ENCODE results near the gene SPINT1. TPM values are rescaled to one million over a fixed set of nuclear protein-coding genes. Genes with fewer than 3 reads are reported as not detected.

The SPINT1 gene
- total RNA-seq, 2 experiments from 2014 or later = 8.5 to 8.9 TPM

DNA sequence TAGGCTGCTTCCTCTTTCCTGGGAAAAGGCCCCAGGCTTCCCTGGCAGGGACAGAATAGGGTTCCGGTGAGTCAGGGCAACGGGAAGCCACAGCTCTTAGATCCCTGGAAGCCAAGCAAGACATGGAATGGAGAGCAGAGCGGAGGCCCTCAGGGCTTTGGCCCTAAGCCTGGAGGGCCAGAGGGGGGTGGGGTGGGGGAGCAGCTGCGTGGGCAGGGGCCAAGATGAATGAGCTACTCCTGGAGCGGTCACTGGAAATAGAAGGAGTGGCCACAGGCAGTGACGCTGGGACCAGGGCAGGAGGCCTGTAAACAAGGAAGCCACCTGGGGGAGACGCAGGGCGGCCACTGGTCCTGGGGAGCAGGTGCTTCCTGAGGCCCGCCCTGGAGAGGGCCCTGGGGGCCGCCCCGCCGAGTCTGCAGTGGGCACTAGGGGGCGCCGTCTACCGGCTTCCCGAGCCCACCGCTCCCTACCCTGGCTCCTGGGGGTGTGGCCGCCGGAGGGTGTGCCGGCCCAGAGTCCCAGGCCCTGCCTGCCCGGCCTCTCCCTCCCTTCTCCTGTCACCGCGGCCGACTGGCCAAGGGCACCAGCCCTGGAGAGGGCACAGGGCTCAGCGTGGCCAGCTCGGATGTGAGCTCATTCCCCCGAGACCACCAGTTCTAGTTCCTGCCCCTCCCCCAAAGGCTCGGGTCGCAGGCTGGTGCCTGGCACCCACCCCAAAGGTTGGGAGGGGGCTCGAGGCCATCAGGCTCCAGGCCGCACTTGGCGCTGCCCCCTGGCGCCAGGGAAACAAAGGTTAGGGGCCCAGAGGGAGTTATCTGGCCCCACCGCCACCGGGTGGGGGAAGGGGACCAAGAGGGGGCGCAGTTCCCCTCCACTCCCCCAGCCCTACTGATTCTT lies 62.5 kb downstream of the SPINT1 start:
- Mint-ChIP-seq H3K27ac (peak overlapping the region; percentile 82), H3K27me3 (no peaks in the 10 kb centered on the region), H3K4me3 (peak overlapping the region; percentile 69), H3K36me3 (ENCODE audit: low read depth) (peaks cover 10% of the 10 kb centered on the region), H3K9me3 (ENCODE audit: low read depth) (no peaks in the 10 kb centered on the region), H3K4me1 (peaks cover 27% of the 10 kb centered on the region)
- ChIA-PET CTCF (interaction anchor here (0.6 to 10.6 kb wide), 23 partner anchors 9 to 403 kb away, joined by 3 to 98 read pairs (median 3); partner anchors contain the start of genes CHAC1, DLL4 and VPS18), POLR2A (interaction anchor here (0.6 to 1.8 kb wide), 2 partner anchors 12 to 36 kb away, joined by 4 to 6 read pairs; partner anchors contain the start of gene VPS18)
- peak; percentile 81 for ATAC-seq
- peak; percentile 91 for DNase-seq
- intact Hi-C loops (cut with DNase I, micrococcal nuclease) = loop anchor here (1.0 to 10.0 kb wide), 9 partner anchors 22 to 508 kb away; partner anchors contain the start of genes CHAC1 (in 2 of the 2), CHP1 (in 1 of the 2), DLL4 (in 1 of the 2) and EXD1 (in 1 of the 2)

DNA sequence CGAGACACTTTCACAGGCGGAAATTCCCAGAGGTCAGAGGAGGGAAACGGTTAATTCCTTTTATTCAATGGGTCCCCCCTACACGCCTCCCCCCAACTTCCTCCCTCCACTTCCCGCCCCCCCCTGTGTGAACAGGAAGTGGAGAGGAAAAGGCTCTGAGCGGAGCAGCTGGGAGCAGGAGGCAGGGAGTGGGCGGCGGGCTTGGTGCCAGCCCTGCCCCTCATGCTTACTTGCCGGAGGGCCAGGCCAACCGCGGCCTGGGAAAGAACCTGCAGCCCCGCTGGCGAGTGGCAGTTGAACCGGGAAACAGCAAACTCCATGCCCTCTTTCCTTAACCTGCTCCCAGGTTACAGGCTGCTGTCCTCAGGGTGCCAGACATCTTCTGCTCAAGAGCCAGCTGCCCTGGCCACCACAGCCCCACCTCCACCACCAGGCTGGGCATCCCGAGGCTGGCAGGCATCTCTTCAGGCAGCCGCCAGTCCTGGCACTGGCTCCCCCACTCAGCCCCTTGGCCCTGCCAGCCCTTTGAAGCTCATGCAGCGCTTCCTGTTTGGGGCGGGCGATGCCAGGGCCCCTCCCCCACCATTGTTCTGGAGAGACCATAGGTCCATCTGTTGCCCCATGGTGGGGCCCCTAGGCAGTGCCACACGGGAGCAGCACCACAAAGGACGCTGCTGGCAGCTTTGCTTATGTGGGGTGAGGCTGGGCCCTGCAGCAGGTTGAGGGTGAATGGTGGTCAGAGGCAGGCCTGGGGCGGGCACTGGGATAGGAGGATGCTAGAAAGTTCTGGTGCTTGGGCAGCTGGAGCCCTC lies 63.3 kb downstream of the SPINT1 start:
- DNase-seq = peak; percentile 80
- no peaks in the 10 kb centered on the region for H3K9me3 Mint-ChIP-seq (ENCODE audit: low read depth)
- peaks cover 27% of the 10 kb centered on the region for H3K4me1 Mint-ChIP-seq
- peak; percentile 63 for ATAC-seq
- peaks cover 9% of the 10 kb centered on the region for H3K36me3 Mint-ChIP-seq (ENCODE audit: low read depth)
- peak overlapping the region; percentile 82 for H3K27ac Mint-ChIP-seq
- POLR2A ChIA-PET = interaction anchor here (0.6 to 1.8 kb wide), 2 partner anchors 35 to 503 kb away, joined by 3 to 6 read pairs; no protein-coding TSS in a partner anchor
- no peaks in the 10 kb centered on the region for H3K27me3 Mint-ChIP-seq
- H3K4me3 Mint-ChIP-seq = peak overlapping the region; percentile 69
- intact Hi-C loops (cut with DNase I, micrococcal nuclease) = loop anchor here (1.0 to 10.0 kb wide), 10 partner anchors 22 to 508 kb away; partner anchors contain the start of genes CHAC1 (in 2 of the 2), NUSAP1 (in 2 of the 2), OIP5 (in 2 of the 2) and CHP1 (in 1 of the 2)
- CTCF ChIA-PET = interaction anchor here (0.7 to 10.6 kb wide), 21 partner anchors 10 to 402 kb away, joined by 3 to 98 read pairs (median 4); partner anchors contain the start of genes CHAC1, DLL4 and VPS18

Other genes starting within 250 kb of the SPINT1 start
- gene KNL1, start 249.8 kb upstream of the SPINT1 start, total RNA-seq = 10 to 100 TPM; 26.2 to 33.5 TPM
- gene RAD51, start 148.9 kb upstream of the SPINT1 start, total RNA-seq = 10 to 100 TPM; 73.5 to 75.3 TPM
- gene RMDN3, start 88.8 kb upstream of the SPINT1 start, total RNA-seq = 10 to 100 TPM; 12.3 to 18.8 TPM
- gene GCHFR, start 80.0 kb upstream of the SPINT1 start, total RNA-seq = 10 to 100 TPM; 32.8 to 41.1 TPM
- gene C15orf62, start 74.1 kb upstream of the SPINT1 start, total RNA-seq = under 1 TPM; 0.58 to 0.80 TPM
- 10 to 100 TPM; 27.5 to 33.7 TPM for gene ZFYVE19, start 37.0 kb upstream of the SPINT1 start, total RNA-seq
- gene DNAJC17, start 36.6 kb upstream of the SPINT1 start, total RNA-seq = 10 to 100 TPM; 41.5 to 43.6 TPM
- gene PPP1R14D, start 15.3 kb upstream of the SPINT1 start, total RNA-seq = not detected
- under 1 TPM; 0.25 to 0.41 TPM for gene RHOV, start 30.2 kb downstream of the SPINT1 start, total RNA-seq
- gene VPS18, start 50.4 kb downstream of the SPINT1 start, total RNA-seq = 1 to 10 TPM; 6.2 TPM
- under 1 TPM; 0.18 to 0.30 TPM for gene DLL4, start 85.3 kb downstream of the SPINT1 start, total RNA-seq
- gene CHAC1, start 109.4 kb downstream of the SPINT1 start, total RNA-seq = 10 to 100 TPM; 31.1 to 32.2 TPM

All from activated CD4-positive, alpha-beta T cell treated with anti-CD3 and anti-CD28 coated beads for 36 hours (primary cell).